ENCODE measurements around the gene MRPS7. TPM values are rescaled to one million over a fixed set of nuclear protein-coding genes. Genes with fewer than 3 reads are reported as not detected.

Gene MRPS7
- total and polyA plus RNA-seq, 9 donors = 19.6 to 46.4 (median 34.3) TPM

- Histone ChIP-seq H3K27me3 (no peaks in the 10 kb centered on the region), H3K9me3 (no peaks in the 10 kb centered on the region), H3K27ac (no peak overlapping the region), H3K36me3 (no peaks in the 10 kb centered on the region), H3K4me3 (no peak overlapping the region), H3K4me1 (ENCODE audit: insufficient read depth) (no peaks in the 10 kb centered on the region)
- WGBS, 3 donors = 76 to 85% (median 83%) methylated on average over 5 of the region's 5 CpGs
- DNase-seq = no peak
- intact Hi-C loops (cut with DNase I) = no loop called here
- no peak for TF ChIP-seq POLR2A (IDR thresholded peaks at IDR 0.05)
- TF ChIP-seq, protein P1, sequence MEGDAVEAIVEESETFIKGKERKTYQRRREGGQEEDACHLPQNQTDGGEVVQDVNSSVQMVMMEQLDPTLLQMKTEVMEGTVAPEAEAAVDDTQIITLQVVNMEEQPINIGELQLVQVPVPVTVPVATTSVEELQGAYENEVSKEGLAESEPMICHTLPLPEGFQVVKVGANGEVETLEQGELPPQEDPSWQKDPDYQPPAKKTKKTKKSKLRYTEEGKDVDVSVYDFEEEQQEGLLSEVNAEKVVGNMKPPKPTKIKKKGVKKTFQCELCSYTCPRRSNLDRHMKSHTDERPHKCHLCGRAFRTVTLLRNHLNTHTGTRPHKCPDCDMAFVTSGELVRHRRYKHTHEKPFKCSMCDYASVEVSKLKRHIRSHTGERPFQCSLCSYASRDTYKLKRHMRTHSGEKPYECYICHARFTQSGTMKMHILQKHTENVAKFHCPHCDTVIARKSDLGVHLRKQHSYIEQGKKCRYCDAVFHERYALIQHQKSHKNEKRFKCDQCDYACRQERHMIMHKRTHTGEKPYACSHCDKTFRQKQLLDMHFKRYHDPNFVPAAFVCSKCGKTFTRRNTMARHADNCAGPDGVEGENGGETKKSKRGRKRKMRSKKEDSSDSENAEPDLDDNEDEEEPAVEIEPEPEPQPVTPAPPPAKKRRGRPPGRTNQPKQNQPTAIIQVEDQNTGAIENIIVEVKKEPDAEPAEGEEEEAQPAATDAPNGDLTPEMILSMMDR (IDR thresholded peaks at IDR 0.05) = no peak
- no peak for TF ChIP-seq EP300 (IDR thresholded peaks at IDR 0.05)
These were observed 34.0 kb upstream of the MRPS7 start for GRCh38 chr17:75227729-75228128.

GRCh38 chr17:75228305-75228704 is 33.4 kb upstream of the MRPS7 start:
- WGBS, 3 donors = 42 to 53% (median 48%) methylated on average over 2 of the region's 2 CpGs
- no peaks in the 10 kb centered on the region for H3K4me1 ChIP-seq (ENCODE audit: insufficient read depth)
- H3K27ac ChIP-seq = no peak overlapping the region
- TF ChIP-seq, protein P1 (IDR thresholded peaks at IDR 0.05) = no peak
- TF ChIP-seq POLR2A (IDR thresholded peaks at IDR 0.05) (no peak), EP300 (IDR thresholded peaks at IDR 0.05) (no peak)
- H3K4me3 ChIP-seq = no peak overlapping the region
- H3K9me3 ChIP-seq = no peaks in the 10 kb centered on the region
- H3K36me3 ChIP-seq = no peaks in the 10 kb centered on the region
- intact Hi-C loops (cut with DNase I) = no loop called here
- no peaks in the 10 kb centered on the region for H3K27me3 ChIP-seq
- no peak for DNase-seq

DNA sequence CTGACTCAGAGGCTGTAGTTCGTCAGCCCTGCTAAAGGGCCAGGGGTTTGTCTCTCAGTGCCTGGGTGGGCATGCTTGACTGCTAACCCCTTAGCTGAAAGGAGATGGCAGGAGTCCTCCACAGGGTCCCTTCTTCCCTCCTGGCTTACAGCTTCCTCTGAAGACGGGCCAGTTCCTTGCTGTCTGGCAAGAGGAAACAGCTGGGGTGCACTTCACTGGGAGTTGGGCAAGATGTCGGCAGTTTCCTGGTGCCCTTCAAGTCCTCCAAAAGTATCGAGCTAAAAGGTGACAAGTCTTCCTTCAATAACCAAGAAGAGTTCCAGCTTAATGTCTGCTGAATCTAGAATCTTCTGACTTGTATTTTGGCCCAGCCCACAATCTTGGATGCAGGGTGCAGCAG is 32.8 kb upstream of the MRPS7 start:
- intact Hi-C loops (cut with DNase I) = no loop called here
- DNase-seq = no peak
- Histone ChIP-seq H3K36me3 (no peaks in the 10 kb centered on the region), H3K9me3 (no peaks in the 10 kb centered on the region), H3K27ac (no peak overlapping the region), H3K4me3 (no peak overlapping the region), H3K4me1 (ENCODE audit: insufficient read depth) (no peaks in the 10 kb centered on the region), H3K27me3 (no peaks in the 10 kb centered on the region)
- 71 to 76% (median 73%) methylated on average over 4 of the region's 4 CpGs for WGBS, 3 donors
- no peak for TF ChIP-seq EP300 (IDR thresholded peaks at IDR 0.05)
- no peak for TF ChIP-seq POLR2A (IDR thresholded peaks at IDR 0.05)
- TF ChIP-seq, protein P1 (IDR thresholded peaks at IDR 0.05) = no peak

- no peak overlapping the region for H3K27ac ChIP-seq
- DNase-seq = no peak
- WGBS, 3 donors = 86 to 96% (median 94%) methylated on average over 8 of the region's 8 CpGs
- no peaks in the 10 kb centered on the region for H3K4me1 ChIP-seq (ENCODE audit: insufficient read depth)
- intact Hi-C loops (cut with DNase I) = no loop called here
- no peaks in the 10 kb centered on the region for H3K9me3 ChIP-seq
- TF ChIP-seq POLR2A (IDR thresholded peaks at IDR 0.05) (no peak), EP300 (IDR thresholded peaks at IDR 0.05) (no peak)
- TF ChIP-seq, protein P1 (IDR thresholded peaks at IDR 0.05) = no peak
- H3K4me3 ChIP-seq = no peak overlapping the region
- H3K27me3 ChIP-seq = no peaks in the 10 kb centered on the region
- no peaks in the 10 kb centered on the region for H3K36me3 ChIP-seq
These were observed 30.6 kb upstream of the MRPS7 start for GRCh38 chr17:75231071-75231470.

Measured in ovary (tissue), 9 donors.